LNCAP (cell line): Measurements from ENCODE around the gene ZNF311.
A peak's percentile ranks its signal among the peaks of the same experiment; 100 is the strongest.

Source experiments
- TF ChIP-seq, protein P1 (sequence below): fragments of 450-650 bp; IDR thresholded peaks from 2 replicates; pipeline ENCODE4 v1.5.1; 2017; ENCODE audit warnings: mild to moderate bottlenecking

Gene ZNF311

DNA sequence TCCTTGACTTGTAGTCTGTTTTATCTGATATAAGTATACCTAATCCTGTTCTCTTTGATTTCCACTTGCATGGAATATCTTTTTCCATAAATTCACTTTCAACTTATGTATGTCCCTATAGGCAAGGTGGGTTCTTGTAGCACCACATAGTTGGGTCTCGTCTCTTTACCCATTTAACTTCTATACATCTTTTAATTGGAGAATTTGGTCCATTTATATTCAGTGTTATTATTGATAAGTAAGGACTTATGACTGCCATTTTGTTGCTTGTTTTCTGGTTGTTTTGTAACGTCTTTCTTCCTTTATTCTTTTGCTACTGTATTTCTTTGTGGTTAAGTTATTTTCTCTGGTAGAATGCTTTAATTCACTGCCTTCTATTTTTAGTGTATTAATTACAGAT lies 14.5 kb upstream of the ZNF311 start:
- TF ChIP-seq, protein P1, sequence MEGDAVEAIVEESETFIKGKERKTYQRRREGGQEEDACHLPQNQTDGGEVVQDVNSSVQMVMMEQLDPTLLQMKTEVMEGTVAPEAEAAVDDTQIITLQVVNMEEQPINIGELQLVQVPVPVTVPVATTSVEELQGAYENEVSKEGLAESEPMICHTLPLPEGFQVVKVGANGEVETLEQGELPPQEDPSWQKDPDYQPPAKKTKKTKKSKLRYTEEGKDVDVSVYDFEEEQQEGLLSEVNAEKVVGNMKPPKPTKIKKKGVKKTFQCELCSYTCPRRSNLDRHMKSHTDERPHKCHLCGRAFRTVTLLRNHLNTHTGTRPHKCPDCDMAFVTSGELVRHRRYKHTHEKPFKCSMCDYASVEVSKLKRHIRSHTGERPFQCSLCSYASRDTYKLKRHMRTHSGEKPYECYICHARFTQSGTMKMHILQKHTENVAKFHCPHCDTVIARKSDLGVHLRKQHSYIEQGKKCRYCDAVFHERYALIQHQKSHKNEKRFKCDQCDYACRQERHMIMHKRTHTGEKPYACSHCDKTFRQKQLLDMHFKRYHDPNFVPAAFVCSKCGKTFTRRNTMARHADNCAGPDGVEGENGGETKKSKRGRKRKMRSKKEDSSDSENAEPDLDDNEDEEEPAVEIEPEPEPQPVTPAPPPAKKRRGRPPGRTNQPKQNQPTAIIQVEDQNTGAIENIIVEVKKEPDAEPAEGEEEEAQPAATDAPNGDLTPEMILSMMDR: no peak

DNA sequence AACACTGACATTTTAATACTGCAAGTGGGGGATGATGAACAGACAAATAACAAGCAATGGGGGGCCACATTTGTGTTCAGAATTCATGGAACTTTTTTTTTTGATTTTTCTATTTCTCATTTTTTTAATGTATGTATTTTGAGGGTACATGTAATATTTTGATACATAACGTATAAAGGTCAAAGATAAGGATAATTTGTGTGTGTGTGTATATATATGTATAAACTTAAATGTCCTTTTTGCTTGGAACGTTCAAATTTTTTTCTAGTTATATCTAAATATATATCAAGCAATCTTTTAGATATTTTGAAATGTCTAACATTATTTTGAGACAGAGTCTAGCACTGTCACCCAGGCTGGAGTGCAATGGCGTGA lies 12.3 kb upstream of the ZNF311 start:
- TF ChIP-seq, protein P1: no peak

DNA sequence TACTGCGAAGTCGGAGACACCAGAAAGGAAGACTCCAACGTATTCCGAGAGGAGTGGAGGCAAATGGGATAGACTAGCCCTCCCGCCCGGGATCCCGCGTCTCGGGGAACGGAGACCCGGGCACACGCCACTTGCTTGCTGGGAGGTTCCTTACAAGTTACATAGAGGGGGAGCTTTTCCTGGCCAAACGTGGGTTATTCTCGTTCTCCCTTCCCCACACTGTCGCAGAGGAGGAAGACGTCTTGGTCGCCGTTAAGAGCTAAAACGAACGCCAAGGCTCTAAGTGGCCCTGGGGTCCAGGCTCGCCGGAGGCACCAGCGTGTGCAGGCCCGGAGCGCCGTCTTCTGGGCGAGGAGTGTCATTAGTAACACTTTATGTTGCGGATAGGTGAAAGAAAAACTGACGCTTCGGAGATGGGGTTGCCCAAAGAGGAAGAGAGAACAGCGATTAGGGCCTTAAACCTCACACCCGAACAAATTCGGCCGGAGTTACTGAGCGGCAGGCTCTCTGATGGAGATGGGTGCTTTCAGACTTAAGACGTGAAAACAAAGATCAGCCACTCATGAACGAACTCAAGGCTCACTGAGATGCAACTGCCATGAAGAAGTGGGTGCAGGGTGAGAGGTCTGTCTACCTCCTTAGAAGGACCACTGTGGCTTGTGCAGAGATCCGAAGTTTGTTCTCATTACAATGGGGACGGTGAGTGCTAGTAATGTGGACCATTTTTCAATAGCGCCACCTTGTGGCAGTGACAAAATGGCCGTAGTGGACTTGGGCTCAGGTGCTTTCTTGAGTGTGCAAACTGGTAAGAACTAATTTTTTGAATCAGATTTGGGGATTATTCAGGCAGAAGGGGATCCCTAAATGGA lies 11.7 kb upstream of the ZNF311 start:
- TF ChIP-seq, protein P1: peak; percentile 62

DNA sequence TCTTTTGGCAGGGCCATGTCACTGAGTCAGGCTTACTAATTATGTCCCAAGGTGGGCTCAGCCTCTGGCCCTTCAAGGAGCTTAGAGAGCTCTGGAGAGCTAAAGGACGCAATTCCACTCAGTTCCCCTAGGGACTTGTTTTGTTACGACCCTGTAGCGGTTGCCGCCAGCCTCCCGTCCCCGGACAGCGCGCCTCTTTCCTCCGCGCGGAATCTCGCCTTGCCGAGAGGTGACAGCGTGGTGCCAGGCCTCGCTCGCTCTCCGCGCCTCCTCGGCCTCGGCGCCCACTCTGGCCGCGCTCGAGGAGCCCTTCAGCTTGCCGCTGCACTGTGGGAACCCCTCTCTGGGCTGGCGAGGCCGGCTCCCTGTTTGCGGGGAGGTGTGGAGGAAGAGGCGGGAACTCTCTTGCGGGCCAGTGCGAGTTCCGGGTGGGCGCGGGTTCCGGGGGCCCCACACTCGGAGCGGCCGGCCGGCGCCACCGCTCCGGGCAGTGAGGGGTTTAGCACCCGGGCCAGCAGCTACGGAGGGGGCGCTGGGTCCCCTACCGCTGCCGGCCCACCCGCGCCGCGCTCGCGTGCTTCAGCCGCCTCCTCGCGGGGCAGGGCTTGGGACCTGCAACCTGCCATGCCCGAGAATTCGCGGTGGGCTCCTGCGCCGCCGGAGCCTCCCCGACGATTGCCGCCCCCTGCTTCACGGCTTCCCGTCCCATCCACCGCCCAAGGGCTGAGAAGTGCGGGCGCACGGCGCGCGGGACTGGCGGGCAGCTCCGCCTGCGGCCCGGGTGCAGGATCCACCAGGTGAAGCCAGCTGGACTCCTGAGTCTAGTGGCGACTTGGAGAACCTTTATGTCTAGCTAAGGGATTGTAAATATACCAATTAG lies 9.9 kb upstream of the ZNF311 start:
- TF ChIP-seq, protein P1: no peak

DNA sequence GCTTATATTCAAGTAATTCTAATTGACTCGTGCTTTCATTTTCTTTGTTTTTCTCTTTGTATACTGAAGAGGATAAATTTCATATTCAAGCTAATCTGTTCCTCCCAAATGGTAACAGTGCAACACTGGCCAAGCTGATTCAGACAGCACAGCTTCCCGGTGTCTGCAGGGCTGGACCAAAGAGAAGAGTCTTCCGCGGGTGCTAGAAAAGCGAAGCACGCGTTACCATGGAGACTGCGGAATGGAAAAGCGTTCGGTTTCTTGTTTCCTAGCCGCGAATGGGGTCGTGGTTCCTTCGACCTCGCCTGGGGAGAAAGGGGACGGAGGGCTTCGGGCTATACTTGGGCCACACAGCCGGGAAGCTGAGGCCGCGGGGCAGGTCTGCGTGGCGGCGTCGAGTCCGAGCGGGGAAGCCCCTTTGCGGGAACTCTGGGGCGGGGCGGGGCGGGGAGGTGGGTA lies 6.2 kb upstream of the ZNF311 start:
- TF ChIP-seq, protein P1: no peak

DNA sequence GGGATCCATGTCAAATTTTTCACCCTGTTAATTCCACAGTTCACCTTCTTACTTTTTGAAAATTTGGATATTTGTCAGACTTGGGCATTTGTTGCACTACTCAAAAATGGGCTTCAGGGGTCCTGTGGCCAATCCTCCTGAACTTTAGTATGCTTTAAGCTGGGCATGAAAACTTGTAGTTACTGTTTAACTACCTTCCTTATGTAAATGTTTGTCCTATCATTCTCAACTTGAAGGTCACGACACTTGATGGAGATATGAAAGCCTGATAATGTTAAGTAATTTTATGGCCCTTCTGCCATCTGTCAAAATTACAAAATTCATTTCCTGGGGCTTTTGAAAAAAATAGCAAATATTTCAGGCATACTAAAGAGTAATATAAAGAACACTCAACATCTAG lies 4.2 kb upstream of the ZNF311 start:
- TF ChIP-seq, protein P1: no peak

DNA sequence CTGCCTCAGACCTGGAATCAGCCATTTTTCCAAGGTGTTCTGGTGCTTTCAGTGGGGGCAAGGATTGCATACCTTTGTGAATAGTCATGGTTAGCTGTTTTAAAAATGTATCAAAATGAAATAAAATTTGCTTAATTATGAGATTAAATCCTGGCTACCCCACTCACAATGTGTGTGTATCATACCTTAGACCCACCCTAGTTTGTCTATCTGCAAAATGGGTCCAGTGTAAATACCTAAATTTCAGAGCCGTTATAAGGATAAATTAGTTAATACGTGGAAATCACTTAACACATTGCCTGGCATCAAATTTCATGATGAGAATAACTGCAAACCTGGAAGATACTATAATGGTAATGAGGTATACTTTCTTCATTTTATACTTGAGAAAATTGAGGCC lies 3.0 kb upstream of the ZNF311 start:
- TF ChIP-seq, protein P1: no peak
